ENCODE measurements around the gene RRAGB.
"Not testable (repeated sequence)": the region's sequence is repeated elsewhere in the genome, so short reads cannot be mapped to it uniquely, and the experiment has no call there.

GRCh38 chrX:55703436-55703835 lies 14.1 kb upstream of the RRAGB start:
- TF ChIP-seq CTCF (conservative IDR thresholded peaks at IDR 0.05; ENCODE audit: low read length); EZH2phosphoT487 (IDR thresholded peaks at IDR 0.05; ENCODE audit: borderline replicate concordance, low read depth, low read length): not testable (repeated sequence)
